HG03139 (cell line): Measurements from ENCODE around the gene FYN.

ENCODE experiments used
- ATAC-seq: cut with Tn5 transposase; IDR thresholded peaks from one replicate; pipeline ENCODE4 v1.9.1; 2021; ENCODE audit not compliant: unreplicated experiment

FYN gene

GRCh38 chr6:111809766-111810165 is 63.5 kb downstream of the FYN start:
- no peak for ATAC-seq

GRCh38 chr6:111809264-111809663 is 64.0 kb downstream of the FYN start:
- no peak for ATAC-seq

GRCh38 chr6:111808493-111808892 is 64.8 kb downstream of the FYN start:
- no peak for ATAC-seq

GRCh38 chr6:111806561-111807497 is 66.4 kb downstream of the FYN start:
- ATAC-seq = no peak

- peak; percentile 7 for ATAC-seq
Measured at GRCh38 chr6:111806165-111806547, 67.1 kb downstream of the FYN start.

GRCh38 chr6:111805511-111806164 is 67.6 kb downstream of the FYN start:
- peak; percentile 50 for ATAC-seq

- peak; percentile 46 for ATAC-seq
Measured at GRCh38 chr6:111804627-111805235, 68.5 kb downstream of the FYN start.

GRCh38 chr6:111803804-111804203 is 69.4 kb downstream of the FYN start:
- ATAC-seq = no peak

GRCh38 chr6:111803371-111803770 is 69.9 kb downstream of the FYN start:
- ATAC-seq = no peak

GRCh38 chr6:111802720-111803330 is 70.4 kb downstream of the FYN start:
- ATAC-seq = no peak

- ATAC-seq = no peak
Measured at GRCh38 chr6:111802015-111802414, 71.2 kb downstream of the FYN start.

- ATAC-seq = no peak
Measured at GRCh38 chr6:111800821-111801220, 72.4 kb downstream of the FYN start.

- ATAC-seq = no peak
Measured at GRCh38 chr6:111800259-111800765, 72.9 kb downstream of the FYN start.

- ATAC-seq = no peak
Measured at GRCh38 chr6:111799576-111800258, 73.5 kb downstream of the FYN start.

- no peak for ATAC-seq
Measured at GRCh38 chr6:111798281-111798725, 74.9 kb downstream of the FYN start.

- ATAC-seq = no peak
Measured at GRCh38 chr6:111796310-111796918, 76.8 kb downstream of the FYN start.

GRCh38 chr6:111795558-111795957 is 77.7 kb downstream of the FYN start:
- ATAC-seq = no peak

- ATAC-seq = no peak
Measured at GRCh38 chr6:111794727-111795452, 78.4 kb downstream of the FYN start.

GRCh38 chr6:111794300-111794699 is 79.0 kb downstream of the FYN start:
- ATAC-seq = no peak
